ENCODE measurements around the gene PDZD2.

DNA sequence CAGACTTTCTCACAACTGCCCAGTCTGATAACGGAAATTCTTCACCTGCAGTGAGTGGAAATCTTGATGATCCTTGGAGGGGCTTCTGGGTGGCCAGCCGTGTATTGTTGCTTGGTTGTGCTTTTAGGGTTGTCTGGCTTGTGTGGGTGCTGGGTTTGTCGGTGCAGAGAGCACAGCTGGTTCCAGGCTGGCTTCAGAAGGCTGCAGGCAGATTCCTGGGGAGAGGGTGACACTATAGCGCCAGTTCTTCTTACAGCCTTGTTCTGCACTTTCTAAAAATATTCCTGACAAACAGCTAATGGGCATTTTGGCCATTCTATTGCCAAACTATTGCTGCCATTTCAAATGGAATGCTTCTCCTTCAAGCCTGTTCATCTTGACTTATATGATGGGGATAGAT is 99.3 kb downstream of the PDZD2 start:
- TF ChIP-seq, protein P1, sequence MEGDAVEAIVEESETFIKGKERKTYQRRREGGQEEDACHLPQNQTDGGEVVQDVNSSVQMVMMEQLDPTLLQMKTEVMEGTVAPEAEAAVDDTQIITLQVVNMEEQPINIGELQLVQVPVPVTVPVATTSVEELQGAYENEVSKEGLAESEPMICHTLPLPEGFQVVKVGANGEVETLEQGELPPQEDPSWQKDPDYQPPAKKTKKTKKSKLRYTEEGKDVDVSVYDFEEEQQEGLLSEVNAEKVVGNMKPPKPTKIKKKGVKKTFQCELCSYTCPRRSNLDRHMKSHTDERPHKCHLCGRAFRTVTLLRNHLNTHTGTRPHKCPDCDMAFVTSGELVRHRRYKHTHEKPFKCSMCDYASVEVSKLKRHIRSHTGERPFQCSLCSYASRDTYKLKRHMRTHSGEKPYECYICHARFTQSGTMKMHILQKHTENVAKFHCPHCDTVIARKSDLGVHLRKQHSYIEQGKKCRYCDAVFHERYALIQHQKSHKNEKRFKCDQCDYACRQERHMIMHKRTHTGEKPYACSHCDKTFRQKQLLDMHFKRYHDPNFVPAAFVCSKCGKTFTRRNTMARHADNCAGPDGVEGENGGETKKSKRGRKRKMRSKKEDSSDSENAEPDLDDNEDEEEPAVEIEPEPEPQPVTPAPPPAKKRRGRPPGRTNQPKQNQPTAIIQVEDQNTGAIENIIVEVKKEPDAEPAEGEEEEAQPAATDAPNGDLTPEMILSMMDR (IDR thresholded peaks at IDR 0.05): no peak
- TF ChIP-seq POLR2AphosphoS5 (IDR thresholded peaks at IDR 0.05) (no peak), EP300 (IDR thresholded peaks at IDR 0.05) (no peak), POLR2A (IDR thresholded peaks at IDR 0.05; ENCODE audit: low read depth) (no peak)

Measured in esophagus muscularis mucosa (tissue), 4 donors.